ENCODE data around the gene PLCB1.

PLCB1 gene

GRCh38 chr20:8700756-8701155, 568.7 kb downstream of the PLCB1 start:
- TF ChIP-seq TAF1 (IDR thresholded peaks at IDR 0.05; ENCODE audit: borderline replicate concordance, insufficient read depth, low read length) = no peak
- no peak for TF ChIP-seq FOXP2 (optimal IDR thresholded peaks at IDR 0.05; ENCODE audit: borderline replicate concordance, extremely low read depth, extremely low read length, insufficient read depth)
- TF ChIP-seq REST (IDR thresholded peaks at IDR 0.05; ENCODE audit: insufficient read depth in 1 of 2, low read depth in 2 of 2, low read length in 2 of 2) = no peak
- TF ChIP-seq POLR2AphosphoS5 (IDR thresholded peaks at IDR 0.05; ENCODE audit: low read depth, low read length) = no peak
- TF ChIP-seq SIN3A (IDR thresholded peaks at IDR 0.05; ENCODE audit: borderline replicate concordance, insufficient read depth, low read length) = no peak

DNA sequence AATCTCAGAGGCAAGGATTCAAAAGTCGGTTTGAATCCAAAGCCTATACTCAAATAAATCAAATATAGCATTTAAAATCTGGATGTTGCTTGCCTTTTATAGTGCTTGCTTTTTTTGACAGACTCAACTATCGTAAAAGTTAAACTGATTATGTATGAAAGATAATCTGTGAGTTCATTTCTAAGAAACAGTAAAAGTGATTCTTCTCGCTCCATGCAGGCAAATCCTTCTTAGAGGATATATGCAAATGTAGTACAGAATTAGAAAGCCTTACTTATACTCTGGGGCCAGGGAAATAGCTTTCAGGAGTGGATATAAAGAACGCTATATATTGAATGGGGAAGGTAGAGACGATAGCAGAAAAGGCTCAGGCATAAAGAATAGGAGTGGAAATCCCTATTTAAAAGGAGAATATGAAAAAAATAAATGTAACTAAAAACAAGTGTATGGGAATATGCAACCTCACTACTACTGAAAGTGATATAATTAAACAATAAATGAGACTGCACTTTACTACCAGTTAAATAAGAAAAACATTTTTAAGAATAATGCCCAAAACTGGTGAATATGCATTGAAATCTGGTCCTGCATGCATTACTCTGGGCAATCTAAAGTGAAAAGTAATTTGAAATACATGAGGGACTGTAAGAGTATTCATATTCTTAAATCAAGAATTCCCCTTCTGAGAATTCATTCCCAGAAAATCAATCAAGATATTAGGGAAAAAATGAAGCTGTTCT, 575.1 kb downstream of the PLCB1 start:
- TF ChIP-seq FOXP2 (optimal IDR thresholded peaks at IDR 0.05; ENCODE audit: borderline replicate concordance, extremely low read depth, extremely low read length, insufficient read depth) (no peak), POLR2AphosphoS5 (IDR thresholded peaks at IDR 0.05; ENCODE audit: low read depth, low read length) (no peak), SIN3A (IDR thresholded peaks at IDR 0.05; ENCODE audit: borderline replicate concordance, insufficient read depth, low read length) (no peak), REST (IDR thresholded peaks at IDR 0.05; ENCODE audit: insufficient read depth in 1 of 2, low read depth in 2 of 2, low read length in 2 of 2) (no peak), TAF1 (IDR thresholded peaks at IDR 0.05; ENCODE audit: borderline replicate concordance, insufficient read depth, low read length) (no peak)

DNA sequence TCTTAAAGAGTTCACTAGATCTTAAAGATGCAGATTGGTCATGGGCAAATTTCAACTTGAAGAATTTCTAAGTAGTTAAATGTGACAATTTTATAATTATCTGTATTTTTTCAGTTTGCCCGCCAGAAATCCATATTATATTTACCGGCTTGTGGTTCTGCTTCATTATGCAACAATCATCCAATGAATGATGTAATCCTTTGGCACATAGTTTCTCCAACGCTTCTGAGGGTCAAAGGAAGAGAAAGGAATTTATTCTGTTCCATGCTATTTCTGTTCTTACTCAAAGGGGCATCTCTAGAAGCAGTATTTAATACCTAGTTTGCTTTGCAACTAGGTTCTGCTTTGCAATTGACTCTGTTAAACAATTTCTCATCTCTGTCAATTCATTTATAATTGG, 577.6 kb downstream of the PLCB1 start:
- TF ChIP-seq FOXP2 (optimal IDR thresholded peaks at IDR 0.05; ENCODE audit: borderline replicate concordance, extremely low read depth, extremely low read length, insufficient read depth) (no peak), TAF1 (IDR thresholded peaks at IDR 0.05; ENCODE audit: borderline replicate concordance, insufficient read depth, low read length) (no peak), SIN3A (IDR thresholded peaks at IDR 0.05; ENCODE audit: borderline replicate concordance, insufficient read depth, low read length) (no peak), REST (IDR thresholded peaks at IDR 0.05; ENCODE audit: insufficient read depth in 1 of 2, low read depth in 2 of 2, low read length in 2 of 2) (no peak), POLR2AphosphoS5 (IDR thresholded peaks at IDR 0.05; ENCODE audit: low read depth, low read length) (no peak)

DNA sequence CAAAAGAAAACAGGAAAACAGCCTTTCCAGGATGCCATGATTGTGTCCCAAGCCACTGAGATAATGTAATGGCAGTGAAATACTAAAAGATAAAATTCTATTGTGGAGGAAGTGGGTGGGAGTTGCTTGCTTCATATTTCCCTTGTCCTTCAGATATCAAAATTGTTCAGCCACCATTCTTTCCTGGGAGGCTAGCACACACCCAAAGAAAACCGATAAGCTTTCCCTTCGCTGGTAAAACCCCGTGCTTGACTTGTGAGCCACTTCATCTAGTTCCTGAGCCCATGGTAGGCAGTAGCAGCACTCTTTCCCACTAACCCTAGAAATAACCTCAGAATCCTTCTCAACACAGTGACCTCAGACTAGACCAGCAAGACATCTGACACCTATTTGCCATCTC, 579.4 kb downstream of the PLCB1 start:
- no peak for TF ChIP-seq TAF1 (IDR thresholded peaks at IDR 0.05; ENCODE audit: borderline replicate concordance, insufficient read depth, low read length)
- TF ChIP-seq SIN3A (IDR thresholded peaks at IDR 0.05; ENCODE audit: borderline replicate concordance, insufficient read depth, low read length) = no peak
- TF ChIP-seq REST (IDR thresholded peaks at IDR 0.05; ENCODE audit: insufficient read depth in 1 of 2, low read depth in 2 of 2, low read length in 2 of 2) = no peak
- TF ChIP-seq POLR2AphosphoS5 (IDR thresholded peaks at IDR 0.05; ENCODE audit: low read depth, low read length) = no peak
- TF ChIP-seq FOXP2 (optimal IDR thresholded peaks at IDR 0.05; ENCODE audit: borderline replicate concordance, extremely low read depth, extremely low read length, insufficient read depth) = no peak
